Right atrium auricular region (tissue), 2 donors: ENCODE measurements around the gene VEGFB. TPM values are rescaled to one million over a fixed set of nuclear protein-coding genes. Genes with fewer than 3 reads are reported as not detected.

Source experiments
- DNase-seq: peaks from one replicate; pipeline ENCODE4 v3.0.0-alpha.2; 2019; ENCODE audit warnings: low spot score
- H3K27ac ChIP-seq, 2 donors: fragments of 200-600 bp; sonication (generic); 1 replicate in 1 of 2; 2 replicates in 1 of 2; pipeline ENCODE4 v1.5.1; 2016 to 2019
- H3K27me3 ChIP-seq, 2 donors: fragments of 200-600 bp; sonication (generic); one replicate each; pipeline versions ENCODE4 v1.5.1 to v1.6.0; 2017 to 2019
- H3K36me3 ChIP-seq: fragments of 200-600 bp; sonication (generic); one replicate; pipeline ENCODE4 v1.5.1; 2016
- H3K4me1 ChIP-seq, 2 donors: fragments of 200-600 bp; sonication (generic); one replicate each; pipeline versions ENCODE4 v1.5.1 to v1.6.0; 2017 to 2019
- H3K4me3 ChIP-seq, 2 donors: fragments of 200-600 bp; sonication (generic); 1 replicate in 1 of 2; 2 replicates in 1 of 2; pipeline ENCODE4 v1.5.1; 2017 to 2019; ENCODE audit warnings: mild to moderate bottlenecking in 1 of 2, moderate library complexity in 1 of 2
- H3K9me3 ChIP-seq, 2 donors: fragments of 200-600 bp; sonication (generic); one replicate each; pipeline ENCODE4 v1.5.1; 2019
- total RNA-seq, 2 donors: library from RNA; depleted of rRNA; stranded (reverse); fragments of >200 nt; gene quantifications; one replicate each; pipeline ENCODE4 v1.1.0, GENCODE V29; 2016
- TF ChIP-seq, protein P1 (sequence below), 2 donors: fragments of 200-600 bp; sonication (generic); IDR thresholded peaks; one replicate each; pipeline ENCODE4 v1.5.1; 2019; ENCODE audit warnings: antibody characterized with exemption in 2 of 2

The VEGFB gene
- total RNA-seq, 2 donors from 2014 or later: 153 to 201 TPM

- H3K4me3 ChIP-seq: peak overlapping the region; percentile 67 to 68
- H3K27ac ChIP-seq: peak overlapping the region; percentile 90 to 96
- DNase-seq: no peak
- peaks cover 0 to 5% of the 10 kb centered on the region in 2 donors for H3K27me3 ChIP-seq
- peaks cover 0 to 42% of the 10 kb centered on the region in 2 donors for H3K4me1 ChIP-seq
- H3K36me3 ChIP-seq: peaks cover 6% of the 10 kb centered on the region
- TF ChIP-seq, protein P1, sequence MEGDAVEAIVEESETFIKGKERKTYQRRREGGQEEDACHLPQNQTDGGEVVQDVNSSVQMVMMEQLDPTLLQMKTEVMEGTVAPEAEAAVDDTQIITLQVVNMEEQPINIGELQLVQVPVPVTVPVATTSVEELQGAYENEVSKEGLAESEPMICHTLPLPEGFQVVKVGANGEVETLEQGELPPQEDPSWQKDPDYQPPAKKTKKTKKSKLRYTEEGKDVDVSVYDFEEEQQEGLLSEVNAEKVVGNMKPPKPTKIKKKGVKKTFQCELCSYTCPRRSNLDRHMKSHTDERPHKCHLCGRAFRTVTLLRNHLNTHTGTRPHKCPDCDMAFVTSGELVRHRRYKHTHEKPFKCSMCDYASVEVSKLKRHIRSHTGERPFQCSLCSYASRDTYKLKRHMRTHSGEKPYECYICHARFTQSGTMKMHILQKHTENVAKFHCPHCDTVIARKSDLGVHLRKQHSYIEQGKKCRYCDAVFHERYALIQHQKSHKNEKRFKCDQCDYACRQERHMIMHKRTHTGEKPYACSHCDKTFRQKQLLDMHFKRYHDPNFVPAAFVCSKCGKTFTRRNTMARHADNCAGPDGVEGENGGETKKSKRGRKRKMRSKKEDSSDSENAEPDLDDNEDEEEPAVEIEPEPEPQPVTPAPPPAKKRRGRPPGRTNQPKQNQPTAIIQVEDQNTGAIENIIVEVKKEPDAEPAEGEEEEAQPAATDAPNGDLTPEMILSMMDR (IDR thresholded peaks at IDR 0.05): no peak
- H3K9me3 ChIP-seq: no peaks in the 10 kb centered on the region
Observed at GRCh38 chr11:64285885-64286800, 51.8 kb downstream of the VEGFB start.

- H3K27ac ChIP-seq: no peak overlapping the region
- H3K4me3 ChIP-seq: no peak overlapping the region
- no peaks in the 10 kb centered on the region for H3K9me3 ChIP-seq
- TF ChIP-seq, protein P1 (IDR thresholded peaks at IDR 0.05): no peak
- no peak for DNase-seq
- H3K27me3 ChIP-seq: peaks cover 4 to 6% of the 10 kb centered on the region in 2 donors
- H3K4me1 ChIP-seq: peaks cover 0 to 43% of the 10 kb centered on the region in 2 donors
- H3K36me3 ChIP-seq: peaks cover 3% of the 10 kb centered on the region
Observed at GRCh38 chr11:64286801-64287159, 52.4 kb downstream of the VEGFB start.

DNA sequence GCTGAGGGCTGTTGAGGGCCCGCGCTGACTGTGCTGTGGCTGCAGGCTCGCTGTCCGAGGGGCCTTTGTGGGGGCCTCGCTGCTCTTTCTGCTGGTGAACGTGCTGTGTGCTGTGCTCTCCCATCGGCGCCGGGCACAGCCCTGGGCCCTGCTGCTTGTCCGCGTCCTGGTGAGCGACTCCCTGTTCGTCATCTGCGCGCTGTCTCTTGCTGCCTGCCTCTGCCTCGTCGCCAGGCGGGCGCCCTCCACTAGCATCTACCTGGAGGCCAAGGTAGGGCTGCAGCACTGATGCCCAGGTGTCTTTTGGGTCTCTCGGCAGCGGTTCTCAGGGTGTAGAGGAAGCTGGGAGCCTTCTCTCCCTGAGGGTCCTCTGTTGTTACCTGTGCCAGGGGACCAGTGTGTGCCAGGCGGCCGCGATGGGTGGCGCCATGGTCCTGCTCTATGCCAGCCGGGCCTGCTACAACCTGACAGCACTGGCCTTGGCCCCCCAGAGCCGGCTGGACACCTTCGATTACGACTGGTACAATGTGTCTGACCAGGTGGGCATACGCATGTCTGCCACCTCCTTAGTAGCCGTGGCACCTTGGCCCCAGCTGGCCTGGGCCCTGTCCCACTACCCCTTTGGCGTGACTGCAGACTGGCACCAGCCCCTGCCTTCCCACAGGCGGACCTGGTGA, 53.4 kb downstream of the VEGFB start:
- TF ChIP-seq, protein P1 (IDR thresholded peaks at IDR 0.05): no peak
- Histone ChIP-seq H3K27me3 (peaks cover 10 to 15% of the 10 kb centered on the region in 2 donors), H3K4me3 (no peak overlapping the region), H3K36me3 (no peaks in the 10 kb centered on the region), H3K9me3 (no peaks in the 10 kb centered on the region), H3K4me1 (peaks cover 0 to 47% of the 10 kb centered on the region in 2 donors), H3K27ac (no peak overlapping the region)
- DNase-seq: no peak

DNA sequence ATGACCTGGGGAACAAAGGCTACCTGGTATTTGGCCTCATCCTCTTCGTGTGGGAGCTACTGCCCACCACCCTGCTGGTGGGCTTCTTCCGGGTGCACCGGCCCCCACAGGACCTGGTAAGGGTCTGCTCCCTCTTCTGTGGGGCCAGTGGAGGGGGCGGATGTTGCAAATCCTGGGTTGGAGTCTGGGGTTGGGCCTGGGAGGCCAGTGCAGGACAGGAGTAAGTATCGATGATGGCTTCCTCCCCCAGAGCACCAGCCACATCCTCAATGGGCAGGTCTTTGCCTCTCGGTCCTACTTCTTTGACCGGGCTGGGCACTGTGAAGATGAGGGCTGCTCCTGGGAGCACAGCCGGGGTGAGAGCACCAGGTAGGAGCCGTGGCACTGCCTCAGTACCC, 54.0 kb downstream of the VEGFB start:
- no peaks in the 10 kb centered on the region for H3K9me3 ChIP-seq
- H3K27ac ChIP-seq: no peak overlapping the region
- DNase-seq: no peak
- H3K27me3 ChIP-seq: peaks cover 10 to 19% of the 10 kb centered on the region in 2 donors
- peaks cover 0 to 42% of the 10 kb centered on the region in 2 donors for H3K4me1 ChIP-seq
- H3K36me3 ChIP-seq: no peaks in the 10 kb centered on the region
- TF ChIP-seq, protein P1 (IDR thresholded peaks at IDR 0.05): no peak
- no peak overlapping the region for H3K4me3 ChIP-seq

Other genes with a start within 250 kb of the VEGFB start
- gene OTUB1, start 248.1 kb upstream of the VEGFB start, total RNA-seq: 10 to 100 TPM; 55.9 to 57.1 TPM
- gene FLRT1, start 198.7 kb upstream of the VEGFB start, total RNA-seq: 1 to 10 TPM in 1 of 2 donors, under 1 TPM in 1; 0.67 to 1.7 TPM
- 10 to 100 TPM; 50.7 to 59.0 TPM for gene MACROD1, start 68.5 kb upstream of the VEGFB start, total RNA-seq
- gene STIP1, start 48.4 kb upstream of the VEGFB start, total RNA-seq: 100 to 1,000 TPM in 1 of 2 donors, 10 to 100 TPM in 1; 88.9 to 114 TPM
- gene FERMT3, start 27.9 kb upstream of the VEGFB start, total RNA-seq: 10 to 100 TPM in 1 of 2 donors, 1 to 10 TPM in 1; 6.3 to 19.4 TPM
- 10 to 100 TPM; 86.0 to 95.8 TPM for gene TRPT1, start 8.4 kb upstream of the VEGFB start, total RNA-seq
- gene NUDT22, start 8.3 kb upstream of the VEGFB start, total RNA-seq: 10 to 100 TPM; 73.3 to 95.6 TPM
- gene DNAJC4, start 4.0 kb upstream of the VEGFB start, total RNA-seq: 10 to 100 TPM; 24.7 to 32.1 TPM
- 10 to 100 TPM; 59.1 to 83.4 TPM for gene FKBP2, start 6.5 kb downstream of the VEGFB start, total RNA-seq
- gene PPP1R14B, start 12.4 kb downstream of the VEGFB start, total RNA-seq: 10 to 100 TPM; 76.4 to 99.2 TPM
- 10 to 100 TPM in 1 of 2 donors, 1 to 10 TPM in 1; 7.5 to 15.5 TPM for gene PLCB3, start 16.9 kb downstream of the VEGFB start, total RNA-seq
- gene BAD, start 50.1 kb downstream of the VEGFB start, total RNA-seq: 100 to 1,000 TPM; 120 to 122 TPM
- 10 to 100 TPM; 22.1 to 23.5 TPM for gene GPR137, start 51.3 kb downstream of the VEGFB start, total RNA-seq
- not detected for gene KCNK4, start 56.7 kb downstream of the VEGFB start, total RNA-seq
- gene CATSPERZ, start 65.8 kb downstream of the VEGFB start, total RNA-seq: not detected
- 100 to 1,000 TPM; 164 to 190 TPM for gene ESRRA, start 70.9 kb downstream of the VEGFB start, total RNA-seq
- 100 to 1,000 TPM; 110 to 151 TPM for gene TRMT112, start 83.0 kb downstream of the VEGFB start, total RNA-seq
- 100 to 1,000 TPM; 401 to 435 TPM for gene PRDX5, start 83.5 kb downstream of the VEGFB start, total RNA-seq
- gene CCDC88B, start 105.6 kb downstream of the VEGFB start, total RNA-seq: 10 to 100 TPM; 11.7 to 12.0 TPM
- 10 to 100 TPM; 11.4 to 22.2 TPM for gene RPS6KA4, start 124.6 kb downstream of the VEGFB start, total RNA-seq